Endothelial cell of umbilical vein (primary cell): ENCODE measurements around the gene MCM3. TPM values are rescaled to one million over a fixed set of nuclear protein-coding genes. Genes with fewer than 3 reads are reported as not detected.

ENCODE experiments used
- BruUV-seq: library from RNA; stranded (reverse); fragments of 400-500 nt; replicated peaks from 2 replicates; lab custom pipeline; 2021; lab: Mats Ljungman, UMichigan
- CTCF ChIA-PET: fragments of 300-600, 350-600 bp; sonication (Branson Sonifier 250); formaldehyde crosslinking; loops from one replicate; lab custom pipeline; 2021; ENCODE audit warnings: antibody characterized with exemption, inconsistent platforms; lab: Charles Lee
- POLR2A ChIA-PET: fragments of 300-600, 350-600 bp; sonication (Branson Sonifier 250); formaldehyde crosslinking; loops from one replicate; lab custom pipeline; 2021; ENCODE audit warnings: antibody characterized with exemption, inconsistent platforms; lab: Charles Lee
- DNase-seq: peaks from one replicate; pipeline ENCODE4 v3.0.0-alpha.2; 2011; ENCODE audit warnings: low read depth, low spot score
- FAIRE-seq: peaks from 2 replicates; lab custom pipeline; 2011; peaks lifted over from hg19 to GRCh38; lab: Jason Lieb, UNC
- H2AFZ ChIP-seq: 2 replicates; pipeline ENCODE4 v1.6.0; 2012; ENCODE audit warnings: low read depth, low read length, control low read depth, inconsistent platforms
- H3K27ac ChIP-seq: 2 replicates; pipeline ENCODE4 v1.5.1; 2011; ENCODE audit warnings: low read depth, mild to moderate bottlenecking, control low read depth, low read length, moderate library complexity; ENCODE audit not compliant: insufficient read depth
- H3K27me3 ChIP-seq, 2 experiments: 2 replicates each; pipeline versions ENCODE4 v1.6.0 to v1.6.1; 2011; ENCODE audit warnings: low read length in 2 of 2, mixed read lengths in 1 of 2; ENCODE audit not compliant: control insufficient read depth in 2 of 2, insufficient read depth in 2 of 2
- H3K36me3 ChIP-seq, 2 experiments: 2 replicates in 1 of 2; 3 replicates in 1 of 2; pipeline ENCODE4 v1.5.1; 2011; ENCODE audit warnings: low read length in 2 of 2, mild to moderate bottlenecking in 1 of 2, moderate library complexity in 1 of 2; ENCODE audit not compliant: control insufficient read depth in 2 of 2, insufficient read depth in 2 of 2; ENCODE audit errors: extremely low read depth in 1 of 2
- H3K4me1 ChIP-seq: 3 replicates; pipeline ENCODE4 v1.5.1; 2011; ENCODE audit warnings: mild to moderate bottlenecking, low read length; ENCODE audit not compliant: control insufficient read depth, insufficient read depth; ENCODE audit errors: extremely low read depth
- H3K4me2 ChIP-seq: 2 replicates; pipeline ENCODE4 v1.6.1; 2011; ENCODE audit warnings: low read length, control low read depth, mixed read lengths; ENCODE audit not compliant: insufficient read depth
- H3K4me3 ChIP-seq, 3 experiments: fragments of 200-600 bp in 1 of 3; sonication (generic), shearing (Covaris generic) in 1 of 3; replicated peaks in 1 of 3; 2 replicates each; pipeline ENCODE4 v1.5.1; 2011 to 2016; ENCODE audit warnings: control low read depth in 3 of 3, low read length in 3 of 3, mild to moderate bottlenecking in 2 of 3, inconsistent platforms in 1 of 3, low read depth in 1 of 3, moderate library complexity in 1 of 3; ENCODE audit not compliant: insufficient read depth in 1 of 3
- H3K79me2 ChIP-seq: 2 replicates; pipeline ENCODE4 v1.6.0; 2012; ENCODE audit warnings: low read length, inconsistent platforms; ENCODE audit not compliant: control insufficient read depth, insufficient read depth
- H3K9ac ChIP-seq: replicated peaks from 2 replicates; pipeline ENCODE3; 2011; ENCODE audit warnings: low read length, control low read depth; ENCODE audit not compliant: insufficient read depth; ENCODE audit errors: extremely low read depth
- H3K9me1 ChIP-seq: replicated peaks from 3 replicates; pipeline ENCODE4 v1.6.0; 2011; ENCODE audit warnings: mild to moderate bottlenecking, low read length; ENCODE audit not compliant: control insufficient read depth, insufficient read depth; ENCODE audit errors: extremely low read depth
- H3K9me3 ChIP-seq: replicated peaks from 2 replicates; pipeline ENCODE4 v1.5.1; 2012; ENCODE audit warnings: low read length, inconsistent platforms; ENCODE audit not compliant: control insufficient read depth, insufficient read depth
- H4K20me1 ChIP-seq: replicated peaks from 2 replicates; pipeline ENCODE3; 2011; ENCODE audit warnings: mild to moderate bottlenecking, low read length; ENCODE audit not compliant: control insufficient read depth, insufficient read depth; ENCODE audit errors: extremely low read depth
- EZH2 ChIP-seq: IDR thresholded peaks from 2 replicates; pipeline ENCODE4 v1.6.1; 2012; ENCODE audit warnings: borderline replicate concordance, low read depth, mild to moderate bottlenecking, moderate library complexity, low read length, inconsistent platforms; ENCODE audit not compliant: severe bottlenecking
- FOS ChIP-seq: IDR thresholded peaks from 2 replicates; pipeline ENCODE4 v1.6.1; 2011; ENCODE audit warnings: mild to moderate bottlenecking, low read length, moderate library complexity, borderline replicate concordance; ENCODE audit not compliant: insufficient read depth
- GATA2 ChIP-seq: IDR thresholded peaks from 2 replicates; pipeline ENCODE4 v1.7.0; 2011; ENCODE audit warnings: low read depth, mild to moderate bottlenecking, moderate library complexity, mixed read lengths, low read length; ENCODE audit not compliant: insufficient read length, insufficient read depth
- JUN ChIP-seq: IDR thresholded peaks from 2 replicates; pipeline ENCODE4 v1.6.1; 2011; ENCODE audit warnings: borderline replicate concordance, low read depth; ENCODE audit not compliant: insufficient read length, insufficient read depth
- MAX ChIP-seq: IDR thresholded peaks from 2 replicates; pipeline ENCODE4 v1.6.1; 2011; ENCODE audit not compliant: insufficient read depth, insufficient read length
- MYC ChIP-seq: IDR thresholded peaks from one replicate; pipeline ENCODE4 v1.6.1; 2011; ENCODE audit warnings: mild to moderate bottlenecking, low read depth, low read length
- POLR2A ChIP-seq: IDR thresholded peaks from 2 replicates; pipeline ENCODE4 v1.6.1; 2012; ENCODE audit warnings: low read depth, mild to moderate bottlenecking, control low read depth, low read length
- POLR2AphosphoS5 ChIP-seq: IDR thresholded peaks from 2 replicates; pipeline ENCODE4 v1.6.1; 2012; ENCODE audit warnings: low read depth, mild to moderate bottlenecking, control low read depth, low read length, moderate library complexity; ENCODE audit not compliant: insufficient read depth
- dilution Hi-C: fragments of 300-500 bp; cut with MboI; formaldehyde crosslinking; loops from one replicate; pipeline ENCODE4 v1.15.0; 2019; ENCODE audit warnings: low sequenced_read_pairs; ENCODE audit not compliant: extremely low pct_ligation_motif_present
- intact Hi-C: fragments of 100-400 bp; cut with micrococcal nuclease; formaldehyde crosslinking; loops from one replicate; pipeline ENCODE4 v1.10.0; 2022
- polyA plus RNA-seq, 4 experiments: library from polyadenylated mRNA; depleted of rRNA in 3 of 4; stranded (reverse) in 3 of 4; unstranded in 1 of 4; fragments of >200 nt; gene quantifications; 2 replicates each; pipeline versions ENCODE4 v1.2.1 to v1.2.3, GENCODE V29; 2011 to 2012; ENCODE audit warnings: missing spikeins in 1 of 4
- total RNA-seq: library from RNA; stranded (reverse); gene quantifications from 2 replicates; pipeline ENCODE4 v1.2.3, GENCODE V29; 2021
- TF ChIP-seq, protein P1 (sequence below), 2 donors: IDR thresholded peaks; 1 replicate in 1 of 2; 2 replicates in 1 of 2; pipeline ENCODE4 v1.5.1; 2011; ENCODE audit warnings: low read length in 2 of 2, mild to moderate bottlenecking in 2 of 2, moderate library complexity in 2 of 2, control low read depth in 1 of 2, inconsistent platforms in 1 of 2, low read depth in 1 of 2; ENCODE audit not compliant: insufficient read depth in 1 of 2; ENCODE audit errors: extremely low read depth in 1 of 2

Gene MCM3
- total and polyA plus RNA-seq, 2 donors (not counting 3 experiments of a cell fraction or from before 2014, with no cell fraction given), result 57.2 to 81.6 TPM

DNA sequence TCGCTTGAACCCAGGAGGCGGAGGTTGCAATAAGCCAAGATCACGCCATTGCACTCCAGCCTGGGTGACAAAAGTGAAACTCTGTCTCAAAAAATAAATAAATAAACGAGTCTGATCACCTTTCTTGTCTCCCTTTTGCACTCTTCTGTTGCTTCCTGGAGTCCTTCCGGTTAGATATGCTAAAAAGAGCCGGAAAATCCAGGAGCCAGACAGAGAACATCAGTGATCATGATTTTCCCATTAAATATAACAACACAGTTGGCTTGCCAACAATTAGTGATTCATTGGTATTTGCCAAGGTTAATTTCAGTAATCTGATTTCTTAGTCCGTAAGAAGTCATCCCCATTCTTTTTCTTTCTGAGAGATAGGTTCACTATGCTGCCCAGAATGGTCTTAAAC is 3.7 kb upstream of the MCM3 start:
- dilution Hi-C loops, result loop anchor here (25.0 kb wide), 1 partner anchor 99 kb away; no protein-coding TSS in a partner anchor

More for the DNA sequence above, 3.7 kb upstream of the MCM3 start:
- no peak overlapping the region for H3K4me2 ChIP-seq
- FAIRE-seq (no peak), DNase-seq (no peak)
- CTCF ChIA-PET, result interaction anchor here (0.7 to 8.3 kb wide), 5 partner anchors 16 to 113 kb away, joined by 3 to 104 read pairs (median 5); no protein-coding TSS in a partner anchor
- TF ChIP-seq MAX, result no peak
- TF ChIP-seq FOS, result no peak
- TF ChIP-seq, protein P1, sequence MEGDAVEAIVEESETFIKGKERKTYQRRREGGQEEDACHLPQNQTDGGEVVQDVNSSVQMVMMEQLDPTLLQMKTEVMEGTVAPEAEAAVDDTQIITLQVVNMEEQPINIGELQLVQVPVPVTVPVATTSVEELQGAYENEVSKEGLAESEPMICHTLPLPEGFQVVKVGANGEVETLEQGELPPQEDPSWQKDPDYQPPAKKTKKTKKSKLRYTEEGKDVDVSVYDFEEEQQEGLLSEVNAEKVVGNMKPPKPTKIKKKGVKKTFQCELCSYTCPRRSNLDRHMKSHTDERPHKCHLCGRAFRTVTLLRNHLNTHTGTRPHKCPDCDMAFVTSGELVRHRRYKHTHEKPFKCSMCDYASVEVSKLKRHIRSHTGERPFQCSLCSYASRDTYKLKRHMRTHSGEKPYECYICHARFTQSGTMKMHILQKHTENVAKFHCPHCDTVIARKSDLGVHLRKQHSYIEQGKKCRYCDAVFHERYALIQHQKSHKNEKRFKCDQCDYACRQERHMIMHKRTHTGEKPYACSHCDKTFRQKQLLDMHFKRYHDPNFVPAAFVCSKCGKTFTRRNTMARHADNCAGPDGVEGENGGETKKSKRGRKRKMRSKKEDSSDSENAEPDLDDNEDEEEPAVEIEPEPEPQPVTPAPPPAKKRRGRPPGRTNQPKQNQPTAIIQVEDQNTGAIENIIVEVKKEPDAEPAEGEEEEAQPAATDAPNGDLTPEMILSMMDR (IDR thresholded peaks at IDR 0.05; ENCODE audit: extremely low read depth in 1 of 2, insufficient read depth in 1 of 2, low read depth in 1 of 2, low read length in 2 of 2), result no peak
- no peak for TF ChIP-seq JUN
- no peak for TF ChIP-seq MYC
- TF ChIP-seq EZH2, result no peak
- TF ChIP-seq GATA2, result no peak
- no peak for TF ChIP-seq POLR2A
- TF ChIP-seq POLR2AphosphoS5, result no peak
- H3K4me1 ChIP-seq, result peaks cover 16% of the 10 kb centered on the region
- H3K9me1 ChIP-seq, result no peaks in the 10 kb centered on the region
- no peaks in the 10 kb centered on the region for H3K9me3 ChIP-seq
- POLR2A ChIA-PET, result no interaction called here
- peaks cover 12% of the 10 kb centered on the region for H3K79me2 ChIP-seq
- intact Hi-C loops, result loop anchor here (10.0 kb wide), 1 partner anchor 287 kb away; the partner anchor contains the start of gene TRAM2
- no peak overlapping the region for H3K9ac ChIP-seq
- no peak overlapping the region for H3K4me3 ChIP-seq
- no TSS peak for BruUV-seq
- no peaks in the 10 kb centered on the region for H3K36me3 ChIP-seq
- H3K27me3 ChIP-seq, result peaks cover 0 to 2% of the 10 kb centered on the region in 2 experiments
- no peak overlapping the region for H3K27ac ChIP-seq
- H4K20me1 ChIP-seq, result no peaks in the 10 kb centered on the region
- H2AFZ ChIP-seq, result no peak overlapping the region
